GM08714 (cell line): ENCODE data around the gene ADCY4.

Experiments used
- H3K4me3 ChIP-seq: fragments of 200-500 bp; sonication (Bioruptor generic); 2 replicates; pipeline ENCODE4 v1.5.1; 2014; ENCODE audit warnings: mild to moderate bottlenecking, low read length, inconsistent platforms
- ZNF274 ChIP-seq: IDR thresholded peaks from 2 replicates; pipeline ENCODE4 v1.6.1; 2012; ENCODE audit warnings: mild to moderate bottlenecking, low read depth, low read length

The ADCY4 gene

GRCh38 chr14:24292118-24292807, 42.6 kb downstream of the ADCY4 start:
- TF ChIP-seq ZNF274: no peak
- no peak overlapping the region for H3K4me3 ChIP-seq

DNA sequence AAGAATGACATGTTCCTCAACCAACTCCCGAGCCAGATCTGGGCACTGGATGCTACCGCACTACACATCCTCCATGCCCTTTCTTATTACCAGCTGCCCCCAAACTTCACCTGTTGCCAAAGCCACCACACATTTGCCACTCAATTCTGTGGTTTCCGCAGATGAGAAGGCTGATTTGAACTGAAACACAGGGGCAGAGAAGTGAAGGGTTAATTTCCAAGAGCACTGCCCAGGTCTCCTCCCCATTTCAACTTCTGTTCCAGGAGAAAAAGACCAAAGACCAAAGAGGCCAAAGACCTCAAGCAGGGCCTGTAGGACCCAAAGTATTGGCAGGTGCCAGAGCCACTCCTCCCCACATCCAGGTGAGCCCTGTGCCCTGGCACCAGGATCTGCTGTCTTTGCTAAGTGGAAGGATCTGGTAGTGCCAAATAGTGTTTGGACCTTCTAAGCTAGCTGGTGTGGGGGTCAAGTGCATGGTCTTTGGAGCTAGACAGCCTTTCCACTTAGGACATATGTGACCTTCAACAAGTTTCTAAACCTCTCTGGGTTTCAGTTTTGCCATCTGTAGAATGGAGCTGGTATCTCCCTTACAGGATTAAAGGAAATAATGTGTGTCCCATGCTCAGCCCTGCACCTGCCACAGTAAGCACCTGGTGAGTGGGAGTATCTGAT, 43.3 kb downstream of the ADCY4 start:
- no peak for TF ChIP-seq ZNF274
- H3K4me3 ChIP-seq: no peak overlapping the region

DNA sequence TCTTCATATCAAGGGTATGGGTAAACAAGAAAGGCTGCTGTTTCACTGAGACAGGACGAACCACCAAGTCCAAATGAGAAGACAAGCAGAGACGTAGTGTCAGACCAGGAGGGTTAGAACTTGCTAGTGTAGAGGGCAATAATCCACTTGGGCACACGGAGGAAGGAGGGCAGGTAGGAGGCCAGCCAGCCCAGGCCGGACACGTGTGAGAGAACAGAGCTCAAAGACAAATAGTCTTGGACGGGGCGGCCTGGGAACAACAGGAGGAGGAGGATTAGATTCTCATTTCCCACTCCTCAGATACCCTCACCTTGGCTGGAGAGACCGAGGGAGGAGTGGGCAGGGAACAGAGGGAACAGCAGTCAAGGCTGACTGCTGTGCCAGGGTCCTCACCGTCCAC, 44.1 kb downstream of the ADCY4 start:
- no peak overlapping the region for H3K4me3 ChIP-seq
- TF ChIP-seq ZNF274: no peak

GRCh38 chr14:24289649-24290280, 45.1 kb downstream of the ADCY4 start:
- no peak for TF ChIP-seq ZNF274
- no peak overlapping the region for H3K4me3 ChIP-seq

- H3K4me3 ChIP-seq: no peak overlapping the region
- no peak for TF ChIP-seq ZNF274
These were observed 47.9 kb downstream of the ADCY4 start for GRCh38 chr14:24286996-24287395.

- no peak for TF ChIP-seq ZNF274
- H3K4me3 ChIP-seq: no peak overlapping the region
These were observed 49.5 kb downstream of the ADCY4 start for GRCh38 chr14:24285351-24285750.

- no peak for TF ChIP-seq ZNF274
- H3K4me3 ChIP-seq: no peak overlapping the region
These were observed 50.3 kb downstream of the ADCY4 start for GRCh38 chr14:24284501-24285035.

DNA sequence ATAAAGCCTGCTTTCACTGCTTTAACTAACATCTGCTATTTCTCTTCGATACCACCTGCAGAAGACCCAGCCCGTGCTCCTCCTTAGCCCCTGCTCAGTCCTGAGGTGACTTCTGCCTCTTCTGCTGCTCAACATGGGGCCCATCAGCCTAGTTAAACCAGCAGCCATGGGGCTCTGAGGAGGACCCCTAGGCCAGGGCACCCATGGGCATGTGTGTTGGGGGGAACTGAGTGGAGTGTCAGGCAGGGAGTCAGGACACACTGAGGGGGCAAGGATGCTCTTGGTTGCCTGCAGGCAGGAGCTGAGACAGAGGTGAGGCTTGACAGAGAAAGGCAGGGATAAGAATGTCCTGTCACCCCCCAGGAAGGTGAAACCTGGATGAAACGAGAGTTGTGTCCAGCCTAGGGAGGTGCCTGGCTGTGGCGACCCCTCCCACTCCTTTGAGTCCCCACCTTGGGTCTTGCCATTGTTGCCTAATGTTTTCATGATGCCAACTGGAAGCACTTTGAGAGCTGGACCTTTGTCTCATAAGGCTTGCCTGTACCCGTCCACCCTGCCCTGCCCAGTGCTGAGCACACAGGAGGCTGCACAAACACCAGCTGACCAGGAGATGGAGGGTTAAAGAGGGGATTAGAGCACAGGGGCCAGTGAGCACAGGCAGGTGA, 50.9 kb downstream of the ADCY4 start:
- no peak for TF ChIP-seq ZNF274

DNA sequence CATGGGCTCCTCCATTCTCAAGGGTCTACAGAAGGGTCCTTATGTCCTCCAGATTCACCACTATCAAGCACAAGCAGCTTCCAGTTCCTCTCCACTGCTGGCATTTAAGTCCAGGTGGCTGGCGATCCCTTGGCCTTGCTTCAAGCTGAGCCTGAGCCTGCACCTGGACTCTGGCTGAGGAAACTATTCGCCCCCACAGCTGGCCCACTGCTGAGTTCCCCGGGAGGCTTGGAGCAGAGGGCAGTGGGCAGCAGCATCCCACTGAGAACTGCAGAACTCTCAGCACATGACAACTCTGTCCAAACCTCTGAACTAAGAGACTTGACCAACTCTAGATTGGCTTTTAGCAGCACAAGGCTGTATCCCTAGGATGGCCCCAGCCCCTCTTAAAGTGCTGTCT, 52.1 kb downstream of the ADCY4 start:
- TF ChIP-seq ZNF274: no peak
- H3K4me3 ChIP-seq: no peak overlapping the region

More for the DNA sequence above, 50.9 kb downstream of the ADCY4 start:
- no peak overlapping the region for H3K4me3 ChIP-seq

- H3K4me3 ChIP-seq: no peak overlapping the region
- TF ChIP-seq ZNF274: no peak
These were observed 53.2 kb downstream of the ADCY4 start for GRCh38 chr14:24281636-24282035.

- no peak overlapping the region for H3K4me3 ChIP-seq
- TF ChIP-seq ZNF274: no peak
These were observed 53.9 kb downstream of the ADCY4 start for GRCh38 chr14:24280797-24281460.

- TF ChIP-seq ZNF274: no peak
- no peak overlapping the region for H3K4me3 ChIP-seq
These were observed 55.3 kb downstream of the ADCY4 start for GRCh38 chr14:24279301-24280186.

DNA sequence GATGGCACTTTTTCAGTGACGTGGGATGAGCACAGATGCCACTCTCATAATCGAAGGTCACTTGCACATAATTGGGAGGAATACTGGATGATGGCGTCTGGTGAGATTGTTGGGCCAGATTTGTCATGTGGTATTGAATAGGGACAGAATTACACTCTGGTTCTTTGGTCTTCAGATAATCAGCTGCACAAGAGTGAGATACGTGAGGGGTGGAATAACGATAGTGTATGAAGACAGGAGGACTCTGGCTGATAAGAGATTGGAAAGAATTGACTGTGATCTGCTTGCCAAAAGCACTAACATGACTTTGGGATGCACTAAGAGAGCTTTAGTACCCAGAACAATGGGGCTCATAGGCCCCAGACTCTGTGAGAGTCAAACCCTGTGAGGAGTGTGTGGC, 56.4 kb downstream of the ADCY4 start:
- no peak overlapping the region for H3K4me3 ChIP-seq
- no peak for TF ChIP-seq ZNF274
